SK-N-SH treated with all-trans-retinoic acid at 6 μM for 48 hours (cell line): ENCODE measurements around the gene CGB5.

Experiments
- GLIS3 ChIP-seq: fragments of 250-450 bp; sonication (Bioruptor Pico); IDR thresholded peaks from 2 replicates; pipeline ENCODE4 v1.5.0; 2020; ENCODE audit warnings: mild to moderate bottlenecking, moderate library complexity
- RARB ChIP-seq: fragments of 250-450 bp; sonication (Bioruptor Pico); IDR thresholded peaks from 2 replicates; pipeline ENCODE4 v1.8.0; 2021; ENCODE audit warnings: mild to moderate bottlenecking, moderate library complexity
- TOX ChIP-seq: fragments of 250-450 bp; sonication (Bioruptor Pico); IDR thresholded peaks from 2 replicates; pipeline ENCODE4 v1.8.0; 2021; ENCODE audit warnings: mild to moderate bottlenecking, moderate library complexity, borderline replicate concordance
- ZFP3 ChIP-seq: fragments of 250-450 bp; sonication (Bioruptor Pico); IDR thresholded peaks from 2 replicates; pipeline ENCODE4 v1.5.0; 2020; ENCODE audit warnings: mild to moderate bottlenecking, moderate library complexity
- ZNF70 ChIP-seq: fragments of 450-650 bp; formaldehyde crosslinking; IDR thresholded peaks from 2 replicates; pipeline ENCODE4 v1.5.0; 2020; ENCODE audit warnings: mild to moderate bottlenecking, moderate library complexity
- TF ChIP-seq, protein P1 (sequence below): fragments of 250-450 bp; sonication (Bioruptor Pico); IDR thresholded peaks from 2 replicates; pipeline ENCODE4 v1.5.1; 2020; ENCODE audit warnings: low read depth, mild to moderate bottlenecking, moderate library complexity

DNA sequence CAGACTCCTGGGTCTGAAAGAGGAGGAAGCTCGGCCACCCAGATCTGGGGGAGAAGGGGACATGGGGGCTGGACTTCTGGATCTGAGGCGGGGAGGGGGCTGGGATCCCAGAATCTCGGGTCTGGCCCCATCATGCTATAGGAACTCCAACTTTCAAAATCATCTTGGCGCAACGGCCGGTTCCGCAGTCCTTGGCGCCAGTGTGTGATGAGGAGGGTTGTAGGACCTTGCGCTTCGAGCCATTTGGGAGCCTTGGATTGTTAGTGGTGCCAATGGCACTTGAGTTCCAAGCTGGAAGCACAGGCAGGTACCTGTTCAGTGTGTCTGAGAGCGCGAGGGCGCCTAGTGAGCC lies 49.6 kb upstream of the CGB5 start:
- TF ChIP-seq, protein P1, sequence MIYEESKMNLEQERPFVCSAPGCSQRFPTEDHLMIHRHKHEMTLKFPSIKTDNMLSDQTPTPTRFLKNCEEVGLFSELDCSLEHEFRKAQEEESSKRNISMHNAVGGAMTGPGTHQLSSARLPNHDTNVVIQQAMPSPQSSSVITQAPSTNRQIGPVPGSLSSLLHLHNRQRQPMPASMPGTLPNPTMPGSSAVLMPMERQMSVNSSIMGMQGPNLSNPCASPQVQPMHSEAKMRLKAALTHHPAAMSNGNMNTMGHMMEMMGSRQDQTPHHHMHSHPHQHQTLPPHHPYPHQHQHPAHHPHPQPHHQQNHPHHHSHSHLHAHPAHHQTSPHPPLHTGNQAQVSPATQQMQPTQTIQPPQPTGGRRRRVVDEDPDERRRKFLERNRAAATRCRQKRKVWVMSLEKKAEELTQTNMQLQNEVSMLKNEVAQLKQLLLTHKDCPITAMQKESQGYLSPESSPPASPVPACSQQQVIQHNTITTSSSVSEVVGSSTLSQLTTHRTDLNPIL (CRISPR knock-in tag): no peak
- no peak for TF ChIP-seq RARB
- TF ChIP-seq ZFP3 (CRISPR knock-in tag): no peak
- no peak for TF ChIP-seq ZNF70
- no peak for TF ChIP-seq GLIS3 (CRISPR knock-in tag)
- no peak for TF ChIP-seq TOX (CRISPR knock-in tag)
